ENCODE results near the gene QDPR. TPM values are rescaled to one million over a fixed set of nuclear protein-coding genes. Genes with fewer than 3 reads are reported as not detected.

Gene QDPR
- total and polyA plus RNA-seq, 4 donors, result 23.4 to 45.4 (median 31.4) TPM

DNA sequence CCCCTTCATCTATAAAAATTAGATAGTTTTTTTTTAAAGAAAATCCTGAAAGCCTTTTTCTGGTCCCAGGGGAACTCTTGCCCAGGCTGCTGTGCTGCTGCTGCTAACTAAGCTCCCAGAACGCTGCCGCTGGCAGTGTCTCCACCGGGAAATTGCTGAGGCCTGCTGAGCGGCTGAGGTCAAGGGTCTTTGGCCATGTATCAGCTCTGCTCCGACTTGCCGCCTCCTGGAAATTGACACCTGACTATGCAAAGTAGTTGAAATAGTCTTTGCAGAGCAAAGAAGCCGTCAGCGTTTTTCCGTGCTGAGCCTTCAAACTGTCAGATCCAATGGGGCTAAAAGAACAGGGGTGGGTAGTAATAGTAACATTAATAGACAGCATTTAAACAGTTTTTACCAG, 839 bp downstream of the QDPR start:
- H3K27me3 ChIP-seq (ENCODE audit: control insufficient read depth in 3 of 3, insufficient read depth in 3 of 3, low read length in 2 of 3), result no peaks in the 10 kb centered on the region
- H3K36me3 ChIP-seq (ENCODE audit: control insufficient read depth in 4 of 4, insufficient read depth in 4 of 4, low read length in 4 of 4), result peaks cover 2 to 10% (median 7%) of the 10 kb centered on the region in 4 donors
- H3K4me3 ChIP-seq, result peak overlapping the region; percentile 88
- peaks cover 0 to 18% (median 5%) of the 10 kb centered on the region in 5 donors for H3K4me1 ChIP-seq (ENCODE audit: control insufficient read depth in 5 of 5, insufficient read depth in 5 of 5, low read length in 5 of 5)
- WGBS, 2 donors, result 19 to 44% methylated on average over 9 of the region's 9 CpGs
- peak; percentile 35 for ATAC-seq (ENCODE audit: insufficient read depth, low FRiP score)
- peak overlapping the region in 1 of 2 donors; percentile 57 for H3K9ac ChIP-seq (ENCODE audit: insufficient read depth in 1 of 2, low read length in 2 of 2)
- no peak overlapping the region for H3K27ac ChIP-seq (ENCODE audit: low read depth in 1 of 2, low read length in 1 of 2)
- TF ChIP-seq, protein P1, sequence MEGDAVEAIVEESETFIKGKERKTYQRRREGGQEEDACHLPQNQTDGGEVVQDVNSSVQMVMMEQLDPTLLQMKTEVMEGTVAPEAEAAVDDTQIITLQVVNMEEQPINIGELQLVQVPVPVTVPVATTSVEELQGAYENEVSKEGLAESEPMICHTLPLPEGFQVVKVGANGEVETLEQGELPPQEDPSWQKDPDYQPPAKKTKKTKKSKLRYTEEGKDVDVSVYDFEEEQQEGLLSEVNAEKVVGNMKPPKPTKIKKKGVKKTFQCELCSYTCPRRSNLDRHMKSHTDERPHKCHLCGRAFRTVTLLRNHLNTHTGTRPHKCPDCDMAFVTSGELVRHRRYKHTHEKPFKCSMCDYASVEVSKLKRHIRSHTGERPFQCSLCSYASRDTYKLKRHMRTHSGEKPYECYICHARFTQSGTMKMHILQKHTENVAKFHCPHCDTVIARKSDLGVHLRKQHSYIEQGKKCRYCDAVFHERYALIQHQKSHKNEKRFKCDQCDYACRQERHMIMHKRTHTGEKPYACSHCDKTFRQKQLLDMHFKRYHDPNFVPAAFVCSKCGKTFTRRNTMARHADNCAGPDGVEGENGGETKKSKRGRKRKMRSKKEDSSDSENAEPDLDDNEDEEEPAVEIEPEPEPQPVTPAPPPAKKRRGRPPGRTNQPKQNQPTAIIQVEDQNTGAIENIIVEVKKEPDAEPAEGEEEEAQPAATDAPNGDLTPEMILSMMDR (IDR thresholded peaks at IDR 0.05; ENCODE audit: control extremely low read depth, extremely low read depth), result no peak
- peak in 2 of 3 donors; percentile 22 to 39 for DNase-seq
- H3K9me3 ChIP-seq (ENCODE audit: control insufficient read depth in 4 of 4, insufficient read depth in 3 of 4, low read length in 3 of 4), result no peaks in the 10 kb centered on the region

DNA sequence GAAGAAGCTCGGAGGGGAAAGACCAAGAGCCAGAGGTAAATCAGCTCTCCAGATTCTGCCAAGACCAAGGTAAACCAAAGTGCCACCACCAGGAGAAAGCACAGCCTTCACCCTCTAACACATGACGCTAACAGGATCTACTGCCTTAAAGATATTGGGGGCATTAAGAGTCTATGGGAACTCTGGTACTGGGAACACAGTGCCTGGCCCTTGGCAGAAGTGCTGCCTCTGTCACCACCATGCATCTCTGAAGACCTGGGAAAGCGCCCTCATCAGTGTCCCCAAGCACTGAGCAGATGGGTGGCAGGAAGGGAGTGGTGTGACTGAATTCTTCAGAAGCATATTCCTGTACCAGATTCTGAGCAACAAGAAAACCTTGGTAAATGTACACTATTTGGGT, 1.3 kb downstream of the QDPR start:
- TF ChIP-seq, protein P1 (IDR thresholded peaks at IDR 0.05; ENCODE audit: control extremely low read depth, extremely low read depth), result no peak
- 85 to 87% methylated on average over 3 of the region's 3 CpGs for WGBS, 2 donors
- Histone ChIP-seq H3K9me3 (ENCODE audit: control insufficient read depth in 4 of 4, insufficient read depth in 3 of 4, low read length in 3 of 4) (no peaks in the 10 kb centered on the region), H3K9ac (ENCODE audit: insufficient read depth in 1 of 2, low read length in 2 of 2) (no peak overlapping the region), H3K27ac (ENCODE audit: low read depth in 1 of 2, low read length in 1 of 2) (peak overlapping the region in 1 of 2 donors; percentile 6), H3K4me3 (peak overlapping the region; percentile 24), H3K36me3 (ENCODE audit: control insufficient read depth in 4 of 4, insufficient read depth in 4 of 4, low read length in 4 of 4) (peaks cover 2 to 10% (median 7%) of the 10 kb centered on the region in 4 donors), H3K27me3 (ENCODE audit: control insufficient read depth in 3 of 3, insufficient read depth in 3 of 3, low read length in 2 of 3) (no peaks in the 10 kb centered on the region), H3K4me1 (ENCODE audit: control insufficient read depth in 5 of 5, insufficient read depth in 5 of 5, low read length in 5 of 5) (peaks cover 0 to 18% (median 5%) of the 10 kb centered on the region in 5 donors)
- ATAC-seq (ENCODE audit: insufficient read depth, low FRiP score) (no peak), DNase-seq (no peak)

DNA sequence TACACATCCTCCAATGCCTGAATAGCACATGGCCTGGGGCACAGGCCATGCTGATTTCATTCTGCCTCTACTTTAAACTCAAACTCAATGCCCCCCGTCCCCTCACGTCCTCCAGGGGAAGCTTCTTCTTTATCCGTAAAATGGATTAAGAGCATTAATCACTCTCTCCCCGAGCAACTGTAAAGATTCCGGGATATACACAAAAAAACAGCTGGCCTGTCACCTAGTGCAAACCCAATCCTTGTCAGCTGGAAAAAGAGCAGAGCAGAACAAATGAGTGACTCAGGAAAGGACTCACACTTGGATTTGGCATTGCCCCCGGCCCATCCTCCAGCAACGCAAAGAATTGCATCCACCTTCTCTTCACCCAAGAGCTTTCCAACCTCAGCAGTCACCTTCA, 7.8 kb downstream of the QDPR start:
- H3K36me3 ChIP-seq (ENCODE audit: control insufficient read depth in 4 of 4, insufficient read depth in 4 of 4, low read length in 4 of 4), result peaks cover 21 to 31% (median 22%) of the 10 kb centered on the region in 4 donors

More for the DNA sequence above, 7.8 kb downstream of the QDPR start:
- Histone ChIP-seq H3K9ac (ENCODE audit: insufficient read depth in 1 of 2, low read length in 2 of 2) (no peak overlapping the region), H3K27ac (ENCODE audit: low read depth in 1 of 2, low read length in 1 of 2) (no peak overlapping the region), H3K27me3 (ENCODE audit: control insufficient read depth in 3 of 3, insufficient read depth in 3 of 3, low read length in 2 of 3) (no peaks in the 10 kb centered on the region), H3K4me3 (no peak overlapping the region), H3K9me3 (ENCODE audit: control insufficient read depth in 4 of 4, insufficient read depth in 3 of 4, low read length in 3 of 4) (no peaks in the 10 kb centered on the region), H3K4me1 (ENCODE audit: control insufficient read depth in 5 of 5, insufficient read depth in 5 of 5, low read length in 5 of 5) (no peaks in the 10 kb centered on the region)
- TF ChIP-seq, protein P1 (IDR thresholded peaks at IDR 0.05; ENCODE audit: control extremely low read depth, extremely low read depth), result no peak
- DNase-seq, result no peak
- WGBS, 2 donors, result 93% methylated on average over 7 of the region's 7 CpGs
- ATAC-seq (ENCODE audit: insufficient read depth, low FRiP score), result no peak
